Upper lobe of right lung (tissue), 1 donor: ENCODE results near the gene PACSIN1. TPM values are rescaled to one million over a fixed set of nuclear protein-coding genes. Genes with fewer than 3 reads are reported as not detected.

ENCODE experiments used
- ATAC-seq: fragments of 200-7000 bp; cut with Tn5 transposase; one replicate; pipeline ENCODE4 v1.9.1; 2020; ENCODE audit warnings: mild to moderate bottlenecking, moderate library complexity
- DNase-seq: peaks from one replicate; pipeline ENCODE4 v3.0.0-alpha.2; 2020
- H3K27ac ChIP-seq: fragments of 200-600 bp; one replicate; pipeline ENCODE4 v1.8.0; 2022
- H3K27me3 ChIP-seq: fragments of 200-600 bp; one replicate; pipeline ENCODE4 v1.8.0; 2022; ENCODE audit warnings: mild to moderate bottlenecking
- H3K36me3 ChIP-seq: fragments of 200-600 bp; one replicate; pipeline ENCODE4 v1.8.0; 2022
- H3K4me1 ChIP-seq: fragments of 200-600 bp; one replicate; pipeline ENCODE4 v1.8.0; 2022
- H3K4me3 ChIP-seq: fragments of 200-600 bp; one replicate; pipeline ENCODE4 v1.8.0; 2022; ENCODE audit warnings: mild to moderate bottlenecking
- H3K9me3 ChIP-seq: fragments of 200-600 bp; one replicate; pipeline ENCODE4 v1.8.0; 2022
- CTCF ChIP-seq: fragments of 200-600 bp; IDR thresholded peaks from one replicate; pipeline ENCODE4 v1.8.0; 2022; ENCODE audit warnings: antibody characterized with exemption
- intact Hi-C: fragments of 100-400 bp; cut with DNase I; formaldehyde crosslinking; loops from one replicate; pipeline ENCODE4 v1.11.0; 2022
- total RNA-seq: library from RNA; stranded (reverse); fragmentation: NEBNext Ultra II Directional; extraction: Animal tissue kit (Norgen Biotek cat#: 25700); gene quantifications from one replicate; pipeline ENCODE4 v1.2.1, GENCODE V29; 2021
- donor health status: DM: no; HTN: yes; CAD: no; lungs with severe emphysema.

Gene PACSIN1
- total RNA-seq, 1 donor from 2014 or later: not detected

GRCh38 chr6:34511214-34511914, 45.5 kb downstream of the PACSIN1 start:
- peak; percentile 33 for DNase-seq
- intact Hi-C loops: no loop called here
- H3K27me3 ChIP-seq: peaks cover 22% of the 10 kb centered on the region
- no peak for ATAC-seq
- H3K4me1 ChIP-seq: no peaks in the 10 kb centered on the region
- H3K9me3 ChIP-seq: no peaks in the 10 kb centered on the region
- TF ChIP-seq CTCF: no peak
- no peak overlapping the region for H3K4me3 ChIP-seq
- H3K27ac ChIP-seq: no peak overlapping the region
- H3K36me3 ChIP-seq: no peaks in the 10 kb centered on the region

GRCh38 chr6:34511915-34512737, 46.2 kb downstream of the PACSIN1 start:
- Histone ChIP-seq H3K36me3 (no peaks in the 10 kb centered on the region), H3K9me3 (no peaks in the 10 kb centered on the region), H3K4me1 (no peaks in the 10 kb centered on the region), H3K27ac (no peak overlapping the region), H3K4me3 (no peak overlapping the region), H3K27me3 (peaks cover 26% of the 10 kb centered on the region)
- intact Hi-C loops: no loop called here
- ATAC-seq: no peak
- TF ChIP-seq CTCF: no peak
- peak; percentile 30 for DNase-seq

- intact Hi-C loops: no loop called here
- Histone ChIP-seq H3K4me1 (no peaks in the 10 kb centered on the region), H3K9me3 (no peaks in the 10 kb centered on the region), H3K27me3 (peaks cover 26% of the 10 kb centered on the region), H3K27ac (no peak overlapping the region), H3K36me3 (no peaks in the 10 kb centered on the region), H3K4me3 (no peak overlapping the region)
- ATAC-seq (no peak), DNase-seq (no peak)
- TF ChIP-seq CTCF: no peak
Observed at GRCh38 chr6:34512738-34513115, 46.9 kb downstream of the PACSIN1 start.

- Histone ChIP-seq H3K4me3 (no peak overlapping the region), H3K27me3 (peaks cover 26% of the 10 kb centered on the region), H3K9me3 (no peaks in the 10 kb centered on the region), H3K27ac (no peak overlapping the region), H3K36me3 (no peaks in the 10 kb centered on the region), H3K4me1 (no peaks in the 10 kb centered on the region)
- no peak for TF ChIP-seq CTCF
- ATAC-seq: no peak
- no peak for DNase-seq
- intact Hi-C loops: no loop called here
Observed at GRCh38 chr6:34513646-34514045, 47.8 kb downstream of the PACSIN1 start.

GRCh38 chr6:34514112-34514511, 48.2 kb downstream of the PACSIN1 start:
- H3K27ac ChIP-seq: no peak overlapping the region
- H3K4me1 ChIP-seq: no peaks in the 10 kb centered on the region
- DNase-seq (peak; percentile 9), ATAC-seq (no peak)
- intact Hi-C loops: no loop called here
- no peak overlapping the region for H3K4me3 ChIP-seq
- no peaks in the 10 kb centered on the region for H3K36me3 ChIP-seq
- H3K9me3 ChIP-seq: no peaks in the 10 kb centered on the region
- no peak for TF ChIP-seq CTCF
- H3K27me3 ChIP-seq: peaks cover 26% of the 10 kb centered on the region
